ENCODE data around the gene ASTN2.

Gene ASTN2

DNA sequence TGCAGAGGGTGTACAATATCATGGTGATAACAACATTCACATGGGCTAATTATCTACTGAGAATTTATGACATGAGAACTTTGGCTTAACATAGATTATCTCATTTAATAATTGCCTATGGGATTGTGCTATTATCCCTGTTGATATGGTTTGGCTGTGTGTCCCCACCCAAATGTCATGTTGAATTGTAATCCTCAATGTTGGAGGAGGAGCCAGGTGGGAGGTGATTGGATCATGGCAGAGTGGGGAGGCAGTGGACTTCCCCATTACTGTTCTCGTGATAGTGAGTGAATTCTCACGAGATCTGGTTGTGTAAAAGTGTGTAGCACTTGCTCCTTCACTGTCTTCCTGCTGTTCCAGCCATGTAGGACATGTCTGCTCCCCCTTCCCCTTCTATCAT, 541.4 kb downstream of the ASTN2 start:
- no peak for ATAC-seq (ENCODE audit: insufficient read depth, low read depth)
- TF ChIP-seq EZH2 (IDR thresholded peaks at IDR 0.05; ENCODE audit: borderline replicate concordance, low read depth, low read length, severe bottlenecking): no peak
- TF ChIP-seq, protein P1, sequence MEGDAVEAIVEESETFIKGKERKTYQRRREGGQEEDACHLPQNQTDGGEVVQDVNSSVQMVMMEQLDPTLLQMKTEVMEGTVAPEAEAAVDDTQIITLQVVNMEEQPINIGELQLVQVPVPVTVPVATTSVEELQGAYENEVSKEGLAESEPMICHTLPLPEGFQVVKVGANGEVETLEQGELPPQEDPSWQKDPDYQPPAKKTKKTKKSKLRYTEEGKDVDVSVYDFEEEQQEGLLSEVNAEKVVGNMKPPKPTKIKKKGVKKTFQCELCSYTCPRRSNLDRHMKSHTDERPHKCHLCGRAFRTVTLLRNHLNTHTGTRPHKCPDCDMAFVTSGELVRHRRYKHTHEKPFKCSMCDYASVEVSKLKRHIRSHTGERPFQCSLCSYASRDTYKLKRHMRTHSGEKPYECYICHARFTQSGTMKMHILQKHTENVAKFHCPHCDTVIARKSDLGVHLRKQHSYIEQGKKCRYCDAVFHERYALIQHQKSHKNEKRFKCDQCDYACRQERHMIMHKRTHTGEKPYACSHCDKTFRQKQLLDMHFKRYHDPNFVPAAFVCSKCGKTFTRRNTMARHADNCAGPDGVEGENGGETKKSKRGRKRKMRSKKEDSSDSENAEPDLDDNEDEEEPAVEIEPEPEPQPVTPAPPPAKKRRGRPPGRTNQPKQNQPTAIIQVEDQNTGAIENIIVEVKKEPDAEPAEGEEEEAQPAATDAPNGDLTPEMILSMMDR (IDR thresholded peaks at IDR 0.05; ENCODE audit: borderline replicate concordance, extremely low read depth, low read length, poor library complexity, severe bottlenecking): no peak
- no peaks in the 10 kb centered on the region for H3K4me1 ChIP-seq (ENCODE audit: insufficient read depth, low read length)
- H3K9ac ChIP-seq (ENCODE audit: low read depth, low read length): no peak overlapping the region
- H3K4me3 ChIP-seq (ENCODE audit: low read depth in 1 of 2, low read length in 2 of 2): no peak overlapping the region
- peaks cover 3% of the 10 kb centered on the region for H3K9me3 ChIP-seq (ENCODE audit: insufficient read depth, low read length, severe bottlenecking)
- no peak for DNase-seq
- no peak overlapping the region for H2AFZ ChIP-seq (ENCODE audit: low read depth, low read length)
- H3K27ac ChIP-seq (ENCODE audit: low read length): no peak overlapping the region
- H3K27me3 ChIP-seq (ENCODE audit: insufficient read depth, low read length, poor library complexity): no peaks in the 10 kb centered on the region
- H3K36me3 ChIP-seq (ENCODE audit: insufficient read depth, low read length): no peaks in the 10 kb centered on the region
- no peak overlapping the region for H3K4me2 ChIP-seq (ENCODE audit: insufficient read depth, low read length)
- no peaks in the 10 kb centered on the region for H4K20me1 ChIP-seq (ENCODE audit: insufficient read depth, low read length)
- no peaks in the 10 kb centered on the region for H3K79me2 ChIP-seq (ENCODE audit: insufficient read depth, low read length)

DNA sequence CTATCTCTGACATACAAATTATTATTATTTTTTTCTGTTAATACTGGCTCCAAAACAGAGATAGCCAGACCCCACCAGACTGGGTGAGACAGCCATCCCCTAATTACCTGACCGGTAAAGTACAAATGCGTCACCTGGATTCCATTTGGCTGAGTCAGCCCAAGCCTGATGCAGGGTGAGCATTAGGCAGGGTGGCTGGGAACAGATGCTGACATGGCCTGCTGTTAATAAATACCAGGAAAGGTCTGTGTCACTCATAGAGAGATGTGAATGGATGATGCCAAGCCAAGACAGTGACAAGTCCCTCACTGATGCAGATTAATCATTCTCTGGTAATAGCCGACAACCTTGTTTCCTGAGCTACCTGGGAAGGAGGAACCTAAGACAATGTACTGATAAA, 544.3 kb downstream of the ASTN2 start:
- Histone ChIP-seq H3K27me3 (ENCODE audit: insufficient read depth, low read length, poor library complexity) (no peaks in the 10 kb centered on the region), H2AFZ (ENCODE audit: low read depth, low read length) (no peak overlapping the region), H3K4me2 (ENCODE audit: insufficient read depth, low read length) (no peak overlapping the region), H3K9ac (ENCODE audit: low read depth, low read length) (no peak overlapping the region), H3K9me3 (ENCODE audit: insufficient read depth, low read length, severe bottlenecking) (no peaks in the 10 kb centered on the region), H3K27ac (ENCODE audit: low read length) (no peak overlapping the region), H3K4me3 (ENCODE audit: low read depth in 1 of 2, low read length in 2 of 2) (no peak overlapping the region), H4K20me1 (ENCODE audit: insufficient read depth, low read length) (no peaks in the 10 kb centered on the region), H3K36me3 (ENCODE audit: insufficient read depth, low read length) (no peaks in the 10 kb centered on the region), H3K79me2 (ENCODE audit: insufficient read depth, low read length) (no peaks in the 10 kb centered on the region), H3K4me1 (ENCODE audit: insufficient read depth, low read length) (no peaks in the 10 kb centered on the region)
- no peak for ATAC-seq (ENCODE audit: insufficient read depth, low read depth)
- TF ChIP-seq EZH2 (IDR thresholded peaks at IDR 0.05; ENCODE audit: borderline replicate concordance, low read depth, low read length, severe bottlenecking): no peak
- DNase-seq: no peak

- no peaks in the 10 kb centered on the region for H3K36me3 ChIP-seq (ENCODE audit: insufficient read depth, low read length)
- H3K9ac ChIP-seq (ENCODE audit: low read depth, low read length): no peak overlapping the region
- no peaks in the 10 kb centered on the region for H3K4me1 ChIP-seq (ENCODE audit: insufficient read depth, low read length)
- H3K9me3 ChIP-seq (ENCODE audit: insufficient read depth, low read length, severe bottlenecking): no peaks in the 10 kb centered on the region
- H2AFZ ChIP-seq (ENCODE audit: low read depth, low read length): no peak overlapping the region
- TF ChIP-seq EZH2 (IDR thresholded peaks at IDR 0.05; ENCODE audit: borderline replicate concordance, low read depth, low read length, severe bottlenecking): no peak
- TF ChIP-seq, protein P1 (IDR thresholded peaks at IDR 0.05; ENCODE audit: borderline replicate concordance, extremely low read depth, low read length, poor library complexity, severe bottlenecking): no peak
- DNase-seq: no peak
- H3K27me3 ChIP-seq (ENCODE audit: insufficient read depth, low read length, poor library complexity): no peaks in the 10 kb centered on the region
- no peak overlapping the region for H3K27ac ChIP-seq (ENCODE audit: low read length)
- no peaks in the 10 kb centered on the region for H4K20me1 ChIP-seq (ENCODE audit: insufficient read depth, low read length)
- no peak overlapping the region for H3K4me2 ChIP-seq (ENCODE audit: insufficient read depth, low read length)
- no peak overlapping the region for H3K4me3 ChIP-seq (ENCODE audit: low read depth in 1 of 2, low read length in 2 of 2)
- ATAC-seq (ENCODE audit: insufficient read depth, low read depth): no peak
- H3K79me2 ChIP-seq (ENCODE audit: insufficient read depth, low read length): no peaks in the 10 kb centered on the region
Measured at GRCh38 chr9:116868201-116868600, 546.7 kb downstream of the ASTN2 start.

DNA sequence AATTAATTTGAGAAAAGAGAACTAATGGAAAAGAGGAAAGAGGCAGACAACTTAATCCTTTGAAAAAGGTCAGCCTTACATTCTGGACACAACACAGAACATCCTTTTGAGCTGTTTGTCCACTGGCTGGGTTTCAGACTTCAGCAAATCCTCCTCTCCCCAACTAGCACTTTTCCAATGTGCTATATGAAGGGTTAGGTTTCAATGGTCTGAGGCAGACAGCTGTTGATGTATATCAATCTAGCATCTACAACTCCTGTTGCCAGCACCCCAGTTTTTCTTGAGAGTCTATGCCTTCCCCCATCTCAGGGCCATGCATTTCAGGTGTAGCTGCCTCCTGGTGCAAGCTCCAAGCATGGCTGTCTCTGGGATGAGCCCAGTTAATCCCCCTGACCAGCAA, 553.5 kb downstream of the ASTN2 start:
- Histone ChIP-seq H3K4me3 (ENCODE audit: low read depth in 1 of 2, low read length in 2 of 2) (no peak overlapping the region), H3K9me3 (ENCODE audit: insufficient read depth, low read length, severe bottlenecking) (no peaks in the 10 kb centered on the region), H3K9ac (ENCODE audit: low read depth, low read length) (no peak overlapping the region), H4K20me1 (ENCODE audit: insufficient read depth, low read length) (no peaks in the 10 kb centered on the region), H3K79me2 (ENCODE audit: insufficient read depth, low read length) (no peaks in the 10 kb centered on the region), H3K4me2 (ENCODE audit: insufficient read depth, low read length) (no peak overlapping the region), H3K36me3 (ENCODE audit: insufficient read depth, low read length) (no peaks in the 10 kb centered on the region), H3K27ac (ENCODE audit: low read length) (no peak overlapping the region), H3K27me3 (ENCODE audit: insufficient read depth, low read length, poor library complexity) (no peaks in the 10 kb centered on the region), H3K4me1 (ENCODE audit: insufficient read depth, low read length) (no peaks in the 10 kb centered on the region), H2AFZ (ENCODE audit: low read depth, low read length) (no peak overlapping the region)
- DNase-seq (no peak), ATAC-seq (ENCODE audit: insufficient read depth, low read depth) (no peak)
- TF ChIP-seq, protein P1 (IDR thresholded peaks at IDR 0.05; ENCODE audit: borderline replicate concordance, extremely low read depth, low read length, poor library complexity, severe bottlenecking): no peak
- no peak for TF ChIP-seq EZH2 (IDR thresholded peaks at IDR 0.05; ENCODE audit: borderline replicate concordance, low read depth, low read length, severe bottlenecking)

Measured in DND-41 (cell line).